SK-N-MC (cell line): ENCODE data around the gene OSTF1.

Experiments used
- EZH2 ChIP-seq: fragments of 200-600 bp; sonication (generic); IDR thresholded peaks from one replicate; pipeline ENCODE4 v1.6.1; 2017; ENCODE audit warnings: antibody characterized with exemption
- POLR2AphosphoS5 ChIP-seq: IDR thresholded peaks from 2 replicates; pipeline ENCODE4 v1.6.1; 2012; ENCODE audit warnings: mild to moderate bottlenecking, low read depth, low read length, borderline replicate concordance

DNA sequence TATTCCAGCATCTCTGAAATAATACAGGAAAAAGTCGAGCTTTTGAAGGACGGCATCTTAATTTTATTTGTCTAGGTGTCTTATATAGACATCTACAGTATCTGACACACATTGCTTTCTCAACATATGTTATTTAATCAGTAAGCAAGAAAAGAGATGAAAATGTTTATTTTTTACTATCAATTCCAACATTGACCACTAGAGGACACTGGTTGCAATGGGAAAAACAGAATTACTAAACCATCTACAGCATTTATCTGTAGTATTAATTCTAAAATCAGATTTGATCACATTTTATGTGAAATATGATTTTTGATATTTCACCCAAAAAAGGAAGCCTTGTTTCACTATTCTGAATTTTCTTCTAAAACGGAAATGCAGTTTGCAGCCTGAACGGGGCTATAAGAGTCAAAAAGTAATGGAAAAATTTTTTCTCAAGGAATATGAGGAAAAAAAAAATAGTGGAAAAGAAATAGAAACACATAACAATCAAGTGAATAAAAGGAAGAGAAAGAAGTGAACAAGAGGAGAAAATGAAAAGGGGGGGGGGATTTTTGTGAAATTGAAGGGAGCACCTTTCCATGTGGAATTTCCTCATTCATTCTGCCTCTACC is 98.6 kb downstream of the OSTF1 start:
- TF ChIP-seq EZH2: no peak
- no peak for TF ChIP-seq POLR2AphosphoS5
